ENCODE measurements around the gene C11orf65.

GRCh38 chr11:108402241-108402640, 65.1 kb downstream of the C11orf65 start:
- TF ChIP-seq CTCF (IDR thresholded peaks at IDR 0.05 in 2 of 3, conservative IDR thresholded peaks at IDR 0.05 in 1 of 3; ENCODE audit: borderline replicate concordance in 1 of 3, insufficient read depth in 1 of 3, low read depth in 2 of 3, low read length in 2 of 3) (no peak), EZH2 (IDR thresholded peaks at IDR 0.05) (no peak), FOSL1 (IDR thresholded peaks at IDR 0.05; ENCODE audit: low read depth) (no peak), RAD21 (IDR thresholded peaks at IDR 0.05; ENCODE audit: low read depth) (no peak), CEBPB (IDR thresholded peaks at IDR 0.05; ENCODE audit: low read depth) (no peak), SIN3A (IDR thresholded peaks at IDR 0.05; ENCODE audit: low read depth) (no peak), EZH2phosphoT487 (IDR thresholded peaks at IDR 0.05; ENCODE audit: borderline replicate concordance) (no peak), SP1 (IDR thresholded peaks at IDR 0.05; ENCODE audit: low read depth) (no peak), TCF7L2 (IDR thresholded peaks at IDR 0.05; ENCODE audit: borderline replicate concordance, extremely low read depth, insufficient read depth, insufficient read length) (no peak), POLR2A (IDR thresholded peaks at IDR 0.05; ENCODE audit: borderline replicate concordance, extremely low read depth, insufficient read depth, insufficient read length) (no peak), JUND (IDR thresholded peaks at IDR 0.05) (no peak), SRF (IDR thresholded peaks at IDR 0.05; ENCODE audit: low read depth) (no peak)
- TF ChIP-seq, protein P1, sequence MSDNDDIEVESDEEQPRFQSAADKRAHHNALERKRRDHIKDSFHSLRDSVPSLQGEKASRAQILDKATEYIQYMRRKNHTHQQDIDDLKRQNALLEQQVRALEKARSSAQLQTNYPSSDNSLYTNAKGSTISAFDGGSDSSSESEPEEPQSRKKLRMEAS (IDR thresholded peaks at IDR 0.05), result no peak

Data from HCT116 (cell line).